Ishikawa (cell line): Measurements from ENCODE around the gene EFHB.

ENCODE experiments used
- CREB1 ChIP-seq: IDR thresholded peaks from 2 replicates; pipeline ENCODE4 v1.6.1; 2012; ENCODE audit warnings: low read depth
- FOXM1 ChIP-seq: IDR thresholded peaks from 2 replicates; pipeline ENCODE4 v1.6.1; 2012; ENCODE audit warnings: low read depth, borderline replicate concordance
- TEAD4 ChIP-seq: IDR thresholded peaks from 2 replicates; pipeline ENCODE4 v1.6.1; 2012

DNA sequence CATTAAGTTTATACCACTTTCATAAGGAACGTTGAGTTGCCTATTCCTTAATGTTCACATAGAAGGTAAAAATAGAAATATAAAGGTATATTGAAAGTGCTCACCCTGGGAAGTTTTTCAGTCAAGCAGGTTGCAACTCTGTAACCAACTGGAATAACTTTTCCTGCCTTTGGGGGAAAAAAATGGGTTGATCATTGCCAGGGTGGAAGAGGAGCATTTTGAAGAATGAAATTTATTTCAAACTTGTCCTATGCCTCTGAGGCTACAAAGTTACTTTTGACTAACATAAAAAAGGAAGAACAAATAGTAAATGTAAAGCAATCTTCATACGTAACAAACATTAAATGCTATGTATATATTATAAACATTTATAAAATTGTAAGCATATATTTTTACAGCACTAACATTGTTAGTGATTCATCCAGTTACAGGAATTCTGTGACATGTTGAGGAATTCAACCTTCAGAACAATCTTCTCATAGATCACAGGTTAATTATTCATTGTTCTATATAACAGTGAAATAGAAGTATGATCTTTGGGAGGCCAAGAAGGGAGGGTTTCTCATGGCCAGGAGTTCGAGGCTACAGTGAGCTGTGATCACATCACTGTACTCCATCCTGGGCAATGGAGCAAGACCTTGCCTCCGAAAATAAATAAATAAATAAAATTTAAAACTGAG, 13.5 kb downstream of the EFHB start:
- TF ChIP-seq FOXM1 (no peak), CREB1 (no peak), TEAD4 (no peak)
